ENCODE results near the gene ANKS3. TPM values are rescaled to one million over a fixed set of nuclear protein-coding genes. Genes with fewer than 3 reads are reported as not detected.
"Not testable (repeated sequence)": the region's sequence is repeated elsewhere in the genome, so short reads cannot be mapped to it uniquely, and the experiment has no call there.

The ANKS3 gene
- total and polyA plus RNA-seq, 3 donors from 2014 or later: 18.6 to 40.6 (median 40.4) TPM

GRCh38 chr16:4652561-4652960 lies 81.5 kb downstream of the ANKS3 start:
- no peaks in the 10 kb centered on the region for H3K9me3 ChIP-seq
- intact Hi-C loops (cut with DNase I; ENCODE audit: low total_unique reads): no loop called here
- no peaks in the 10 kb centered on the region for H3K27me3 ChIP-seq
- peaks cover 15% of the 10 kb centered on the region for H3K4me1 ChIP-seq
- TF ChIP-seq CTCF (IDR thresholded peaks at IDR 0.05) (no peak), POLR2A (IDR thresholded peaks at IDR 0.05) (no peak)
- H3K27ac ChIP-seq: no peak overlapping the region
- 91 to 93% methylated on average over 19 to 25 of the region's 25 CpGs for WGBS, 2 donors
- no peak for DNase-seq
- no peak overlapping the region for H3K4me3 ChIP-seq
- H3K36me3 ChIP-seq (ENCODE audit: low read depth, missing control alignments): no peaks in the 10 kb centered on the region

GRCh38 chr16:4651827-4652226 lies 82.2 kb downstream of the ANKS3 start:
- WGBS, 2 donors: 91 to 94% methylated on average over 8 to 13 of the region's 13 CpGs
- Histone ChIP-seq H3K27me3 (no peaks in the 10 kb centered on the region), H3K9me3 (no peaks in the 10 kb centered on the region), H3K36me3 (ENCODE audit: low read depth, missing control alignments) (no peaks in the 10 kb centered on the region), H3K27ac (no peak overlapping the region), H3K4me3 (no peak overlapping the region), H3K4me1 (peaks cover 15% of the 10 kb centered on the region)
- intact Hi-C loops (cut with DNase I; ENCODE audit: low total_unique reads): no loop called here
- no peak for TF ChIP-seq POLR2A (IDR thresholded peaks at IDR 0.05)
- DNase-seq: no peak

GRCh38 chr16:4650443-4651074 lies 83.5 kb downstream of the ANKS3 start:
- H3K4me3 ChIP-seq; H3K36me3 ChIP-seq (ENCODE audit: low read depth, missing control alignments); intact Hi-C loops (cut with DNase I; ENCODE audit: low total_unique reads); H3K27ac ChIP-seq; H3K27me3 ChIP-seq; H3K9me3 ChIP-seq: not testable (repeated sequence)
- peak; percentile 54 for DNase-seq
- peaks cover 15% of the 10 kb centered on the region for H3K4me1 ChIP-seq
- 85 to 93% methylated on average over 10 to 15 of the region's 15 CpGs for WGBS, 2 donors
- peak; percentile 33 to 69 (median 51) for TF ChIP-seq CTCF (IDR thresholded peaks at IDR 0.05)

- TF ChIP-seq POLR2A (IDR thresholded peaks at IDR 0.05): no peak
- TF ChIP-seq CTCF (IDR thresholded peaks at IDR 0.05): no peak
- intact Hi-C loops (cut with DNase I; ENCODE audit: low total_unique reads): no loop called here
- H3K27me3 ChIP-seq: no peaks in the 10 kb centered on the region
- no peak for DNase-seq
- H3K4me3 ChIP-seq: no peak overlapping the region
- no peaks in the 10 kb centered on the region for H3K36me3 ChIP-seq (ENCODE audit: low read depth, missing control alignments)
- no peaks in the 10 kb centered on the region for H3K9me3 ChIP-seq
- 93 to 95% methylated on average over 21 to 25 of the region's 25 CpGs for WGBS, 2 donors
- H3K4me1 ChIP-seq: peaks cover 15% of the 10 kb centered on the region
- no peak overlapping the region for H3K27ac ChIP-seq
Observed at GRCh38 chr16:4649744-4650442, 84.2 kb downstream of the ANKS3 start.

- no peaks in the 10 kb centered on the region for H3K9me3 ChIP-seq
- no peak overlapping the region for H3K27ac ChIP-seq
- peaks cover 7% of the 10 kb centered on the region for H3K4me1 ChIP-seq
- H3K27me3 ChIP-seq: no peaks in the 10 kb centered on the region
- TF ChIP-seq CTCF (IDR thresholded peaks at IDR 0.05) (no peak), POLR2A (IDR thresholded peaks at IDR 0.05) (no peak)
- H3K36me3 ChIP-seq (ENCODE audit: low read depth, missing control alignments): no peaks in the 10 kb centered on the region
- H3K4me3 ChIP-seq: no peak overlapping the region
- no peak for DNase-seq
- intact Hi-C loops (cut with DNase I; ENCODE audit: low total_unique reads): no loop called here
- WGBS, 2 donors: 95 to 96% methylated on average over 11 to 13 of the region's 13 CpGs
Observed at GRCh38 chr16:4648917-4649316, 85.2 kb downstream of the ANKS3 start.
